Measurements from ENCODE around the gene RASA3. TPM values are rescaled to one million over a fixed set of nuclear protein-coding genes. Genes with fewer than 3 reads are reported as not detected.
A peak's percentile ranks its signal among the peaks of the same experiment; 100 is the strongest.

Gene RASA3
- total RNA-seq, 1 experiment from 2014 or later = 22.3 TPM

- TF ChIP-seq ZBTB21 (CRISPR knock-in tag; IDR thresholded peaks at IDR 0.05; ENCODE audit: borderline replicate concordance) (no peak), ZNF232 (CRISPR knock-in tag; IDR thresholded peaks at IDR 0.05) (no peak)
These were observed 193.1 kb downstream of the RASA3 start (continued) for GRCh38 chr13:113939129-113939943.

GRCh38 chr13:113938716-113939115 lies 193.7 kb downstream of the RASA3 start:
- Mint-ChIP-seq H3K4me3 (no peak overlapping the region), H3K27me3 (ENCODE audit: low read depth) (no peaks in the 10 kb centered on the region), H3K27ac (no peak overlapping the region), H3K4me1 (0 out of 2 replicates have a peak, but pooled peaks cover 6% of the 10 kb centered on the region), H3K36me3 (no peaks in the 10 kb centered on the region), H3K9me3 (no peaks in the 10 kb centered on the region)
- CTCF ChIA-PET = interaction anchor here (0.6 to 1.6 kb wide), 2 partner anchors 9 kb away, joined by 5 read pairs; no protein-coding TSS in a partner anchor
- no peak for TF ChIP-seq IRF2 (CRISPR knock-in tag; IDR thresholded peaks at IDR 0.05; ENCODE audit: borderline replicate concordance, low read depth)
- TF ChIP-seq ZNF423 (CRISPR knock-in tag; IDR thresholded peaks at IDR 0.05) = peak; percentile 75
- ATAC-seq (no peak), DNase-seq (ENCODE audit: low spot score) (no peak)
- POLR2A ChIA-PET = no interaction called here

- DNase-seq (ENCODE audit: low spot score) (no peak), ATAC-seq (no peak)
- CTCF ChIA-PET = interaction anchor here (1.6 kb wide), 1 partner anchor 9 kb away, joined by 5 read pairs; no protein-coding TSS in a partner anchor
- POLR2A ChIA-PET = no interaction called here
- 0 out of 2 replicates have a peak, but pooled peaks cover 6% of the 10 kb centered on the region for H3K4me1 Mint-ChIP-seq
- no peaks in the 10 kb centered on the region for H3K27me3 Mint-ChIP-seq (ENCODE audit: low read depth)
- H3K36me3 Mint-ChIP-seq = no peaks in the 10 kb centered on the region
- no peak for TF ChIP-seq SP1 (CRISPR knock-in tag; conservative IDR thresholded peaks at IDR 0.05)
- TF ChIP-seq, protein P1, sequence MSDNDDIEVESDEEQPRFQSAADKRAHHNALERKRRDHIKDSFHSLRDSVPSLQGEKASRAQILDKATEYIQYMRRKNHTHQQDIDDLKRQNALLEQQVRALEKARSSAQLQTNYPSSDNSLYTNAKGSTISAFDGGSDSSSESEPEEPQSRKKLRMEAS (CRISPR knock-in tag; IDR thresholded peaks at IDR 0.05) = no peak
- TF ChIP-seq KAT7 (CRISPR knock-in tag; IDR thresholded peaks at IDR 0.05; ENCODE audit: borderline replicate concordance) = no peak
- TF ChIP-seq FOXK1 (CRISPR knock-in tag; IDR thresholded peaks at IDR 0.05) = no peak
- TF ChIP-seq ZNF532 (CRISPR knock-in tag; IDR thresholded peaks at IDR 0.05; ENCODE audit: borderline replicate concordance) = no peak
- no peak for TF ChIP-seq CREB1 (CRISPR knock-in tag; IDR thresholded peaks at IDR 0.05)
- TF ChIP-seq NR3C1 (CRISPR knock-in tag; conservative IDR thresholded peaks at IDR 0.05; ENCODE audit: low read depth) = no peak
- H3K9me3 Mint-ChIP-seq = no peaks in the 10 kb centered on the region
- H3K4me3 Mint-ChIP-seq = no peak overlapping the region
- no peak overlapping the region for H3K27ac Mint-ChIP-seq
These were observed 194.2 kb downstream of the RASA3 start for GRCh38 chr13:113938246-113938645.

DNA sequence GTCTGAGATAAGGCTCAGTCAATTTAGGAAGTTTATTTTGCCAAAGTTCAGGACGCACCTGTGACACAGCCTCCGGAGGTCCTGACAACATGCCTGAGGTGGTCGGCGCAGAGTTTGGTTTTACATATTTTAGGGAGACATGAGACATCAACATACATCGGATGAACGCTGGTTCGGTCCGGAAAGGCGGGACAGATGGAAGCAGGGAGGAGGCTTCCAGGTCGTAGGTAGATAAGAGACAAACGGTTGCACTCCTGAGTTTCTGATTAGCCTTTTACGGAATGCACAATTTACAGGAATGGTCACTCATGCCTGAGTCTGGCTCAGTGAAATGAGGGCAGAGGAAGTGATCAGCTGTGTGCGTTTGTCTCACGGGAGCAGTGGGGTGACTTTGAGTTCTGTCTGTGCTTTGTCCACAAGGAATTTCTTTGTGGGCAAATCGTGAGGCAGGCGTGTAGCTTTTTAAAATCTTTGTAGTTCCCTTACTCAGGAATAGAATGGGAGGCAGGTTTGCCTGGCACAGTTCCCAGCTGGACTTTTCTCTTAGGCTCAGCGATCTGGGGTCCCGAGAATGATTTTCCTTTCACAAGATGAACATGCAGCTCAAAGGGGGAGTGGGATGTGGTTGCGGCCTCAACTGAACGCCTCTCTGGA lies 194.8 kb downstream of the RASA3 start:
- Mint-ChIP-seq H3K27ac (no peak overlapping the region), H3K36me3 (no peaks in the 10 kb centered on the region), H3K4me1 (0 out of 2 replicates have a peak, but pooled peaks cover 6% of the 10 kb centered on the region), H3K4me3 (no peak overlapping the region), H3K9me3 (no peaks in the 10 kb centered on the region), H3K27me3 (ENCODE audit: low read depth) (no peaks in the 10 kb centered on the region)
- CTCF ChIA-PET = interaction anchor here (1.6 kb wide), 1 partner anchor 10 kb away, joined by 5 read pairs; no protein-coding TSS in a partner anchor
- TF ChIP-seq OVOL2 (CRISPR knock-in tag; IDR thresholded peaks at IDR 0.05; ENCODE audit: borderline replicate concordance) (no peak), ZNF263 (CRISPR knock-in tag; IDR thresholded peaks at IDR 0.05; ENCODE audit: low read depth) (no peak), TP53 (CRISPR knock-in tag; IDR thresholded peaks at IDR 0.05) (no peak), SP1 (CRISPR knock-in tag; conservative IDR thresholded peaks at IDR 0.05) (no peak), JAZF1 (CRISPR knock-in tag; IDR thresholded peaks at IDR 0.05) (no peak), GTF2I (CRISPR knock-in tag; conservative IDR thresholded peaks at IDR 0.05) (no peak), FOXJ3 (CRISPR knock-in tag; IDR thresholded peaks at IDR 0.05; ENCODE audit: borderline replicate concordance) (no peak)
- no peak for ATAC-seq
- DNase-seq (ENCODE audit: low spot score) = no peak
- POLR2A ChIA-PET = no interaction called here
